ENCODE data around the gene PPP1R12C.

- no peak for TF ChIP-seq ZNF274 (IDR thresholded peaks at IDR 0.05; ENCODE audit: low read depth, low read length)
- TF ChIP-seq YY1 (IDR thresholded peaks at IDR 0.05; ENCODE audit: insufficient read depth, insufficient read length) = no peak
- TF ChIP-seq SUZ12 (IDR thresholded peaks at IDR 0.05; ENCODE audit: extremely low read depth, insufficient read depth, insufficient read length) = no peak
Observed at GRCh38 chr19:55157064-55157908, 39.8 kb upstream of the PPP1R12C start, which contains the start of gene TNNI3.
